IMR-90 (cell line): Measurements from ENCODE around the gene KCNIP3. TPM values are rescaled to one million over a fixed set of nuclear protein-coding genes. Genes with fewer than 3 reads are reported as not detected.

Experiments used
- ATAC-seq: fragments of 200-7000 bp; cut with Tn5 transposase; 2 replicates; pipeline ENCODE4 v1.9.1; 2020; ENCODE audit warnings: low read depth, mild to moderate bottlenecking, moderate library complexity
- BruUV-seq: library from RNA; stranded (reverse); fragments of 400-500 nt; replicated peaks from 2 replicates; lab custom pipeline; 2021; lab: Mats Ljungman, UMichigan
- CTCF ChIA-PET: fragments of 300-600 bp; formaldehyde crosslinking; extraction: SDS; loops from one replicate; lab custom pipeline; 2021; ENCODE audit warnings: antibody characterized with exemption; lab: Yijun Ruan, JAX
- POLR2A ChIA-PET: fragments of 300-600 bp; sonication (Branson Sonifier 250); formaldehyde crosslinking; loops from one replicate; lab custom pipeline; 2022; ENCODE audit warnings: antibody characterized with exemption; ENCODE audit not compliant: unreplicated experiment; lab: Charles Lee
- DNase-seq: peaks from one replicate; pipeline ENCODE4 v3.0.0; 2013
- H2AFZ ChIP-seq: replicated peaks from 2 replicates; pipeline ENCODE3; 2013; ENCODE audit warnings: low read length, mild to moderate bottlenecking; ENCODE audit not compliant: poor library complexity
- H2AK5ac ChIP-seq: 2 replicates; pipeline ENCODE4 v1.6.1; 2013; ENCODE audit warnings: low read depth, low read length, inconsistent platforms
- H2AK9ac ChIP-seq: replicated peaks from 2 replicates; pipeline ENCODE3; 2013; ENCODE audit warnings: mild to moderate bottlenecking, low read depth, low read length, moderate library complexity; ENCODE audit not compliant: poor library complexity
- H2BK120ac ChIP-seq: 2 replicates; pipeline ENCODE4 v1.6.1; 2013; ENCODE audit warnings: low read depth, low read length, inconsistent platforms
- H2BK15ac ChIP-seq: 3 replicates; pipeline ENCODE4 v1.6.1; 2013; ENCODE audit warnings: low read depth, low read length, inconsistent platforms
- H2BK20ac ChIP-seq: 2 replicates; pipeline ENCODE4 v1.6.1; 2013; ENCODE audit warnings: low read depth, mild to moderate bottlenecking, inconsistent platforms, low read length, moderate library complexity
- H2BK5ac ChIP-seq: 2 replicates; pipeline ENCODE4 v1.6.1; 2013; ENCODE audit warnings: mild to moderate bottlenecking, low read depth, low read length, inconsistent platforms; ENCODE audit not compliant: poor library complexity, severe bottlenecking
- H3K14ac ChIP-seq: replicated peaks from 2 replicates; pipeline ENCODE4 v1.6.1; 2013; ENCODE audit warnings: low read depth, low read length, inconsistent platforms
- H3K18ac ChIP-seq: 2 replicates; pipeline ENCODE4 v1.6.1; 2013; ENCODE audit warnings: low read depth, low read length, control low read depth
- H3K23ac ChIP-seq: 2 replicates; pipeline ENCODE4 v1.6.1; 2013; ENCODE audit warnings: low read depth, low read length, inconsistent platforms
- H3K27ac ChIP-seq: 2 replicates; pipeline ENCODE4 v1.5.1; 2013; ENCODE audit warnings: mild to moderate bottlenecking, control low read depth, low read length; ENCODE audit not compliant: insufficient read depth
- H3K27me3 ChIP-seq: 2 replicates; pipeline ENCODE4 v1.6.1; 2013; ENCODE audit warnings: low read length; ENCODE audit not compliant: control insufficient read depth, insufficient read depth
- H3K36me3 ChIP-seq: 2 replicates; pipeline ENCODE4 v1.6.1; 2013; ENCODE audit warnings: low read length, mixed read lengths; ENCODE audit not compliant: control insufficient read depth, insufficient read depth
- H3K4ac ChIP-seq: 2 replicates; pipeline ENCODE4 v1.6.1; 2013; ENCODE audit warnings: low read depth, low read length, inconsistent platforms
- H3K4me1 ChIP-seq: 2 replicates; pipeline ENCODE4 v1.6.1; 2013; ENCODE audit warnings: low read length, mixed read lengths; ENCODE audit not compliant: control insufficient read depth, insufficient read depth
- H3K4me2 ChIP-seq: 2 replicates; pipeline ENCODE4 v1.6.1; 2013; ENCODE audit warnings: low read depth, mild to moderate bottlenecking, control low read depth, low read length, moderate library complexity
- H3K4me3 ChIP-seq: 2 replicates; pipeline ENCODE4 v1.5.1; 2013; ENCODE audit warnings: low read depth, mild to moderate bottlenecking, control low read depth, low read length, moderate library complexity; ENCODE audit not compliant: insufficient read depth
- H3K56ac ChIP-seq: 2 replicates; pipeline ENCODE4 v1.6.1; 2013; ENCODE audit warnings: low read length, inconsistent platforms; ENCODE audit not compliant: insufficient read depth; ENCODE audit errors: extremely low read depth
- H3K79me1 ChIP-seq, 2 experiments: 2 replicates each; pipeline ENCODE4 v1.6.1; 2013; ENCODE audit warnings: low read length in 2 of 2, inconsistent platforms in 1 of 2, low read depth in 1 of 2
- H3K9ac ChIP-seq: 2 replicates; pipeline ENCODE4 v1.6.1; 2013; ENCODE audit warnings: low read depth, low read length, control low read depth
- H3K9me1 ChIP-seq: 2 replicates; pipeline ENCODE4 v1.6.1; 2013; ENCODE audit warnings: low read length, inconsistent platforms; ENCODE audit not compliant: insufficient read depth
- H3K9me3 ChIP-seq: 2 replicates; pipeline ENCODE4 v1.6.1; 2013; ENCODE audit warnings: low read length; ENCODE audit not compliant: control insufficient read depth, insufficient read depth
- H4K20me1 ChIP-seq: 2 replicates; pipeline ENCODE4 v1.6.1; 2013; ENCODE audit warnings: low read length, inconsistent platforms; ENCODE audit not compliant: insufficient read depth
- H4K5ac ChIP-seq: 2 replicates; pipeline ENCODE4 v1.6.1; 2013; ENCODE audit warnings: mild to moderate bottlenecking, low read depth, low read length, control low read depth
- H4K8ac ChIP-seq, 2 experiments: 2 replicates each; pipeline ENCODE4 v1.6.1; 2013; ENCODE audit warnings: low read depth in 2 of 2, low read length in 2 of 2, control low read depth in 1 of 2, inconsistent platforms in 1 of 2
- H4K91ac ChIP-seq: 2 replicates; pipeline ENCODE4 v1.6.1; 2013; ENCODE audit warnings: low read depth, low read length, inconsistent platforms; ENCODE audit not compliant: insufficient read depth
- BHLHE40 ChIP-seq: fragments of 150-350 bp; IDR thresholded peaks from 2 replicates; pipeline ENCODE4 v1.6.1; 2016; ENCODE audit warnings: mild to moderate bottlenecking, low read depth, low read length
- CEBPB ChIP-seq: IDR thresholded peaks from 2 replicates; pipeline ENCODE4 v1.6.1; 2012; ENCODE audit warnings: low read depth, low read length, improper control_type of control experiment
- CHD1 ChIP-seq: IDR thresholded peaks from 2 replicates; pipeline ENCODE4 v1.6.1; 2012; ENCODE audit warnings: low read depth, low read length, improper control_type of control experiment
- ELK1 ChIP-seq: fragments of 150-350 bp; IDR thresholded peaks from 2 replicates; pipeline ENCODE4 v1.6.1; 2016; ENCODE audit warnings: low read depth, mild to moderate bottlenecking, low read length, moderate library complexity, borderline replicate concordance
- FOS ChIP-seq: fragments of 150-350 bp; IDR thresholded peaks from 2 replicates; pipeline ENCODE4 v1.6.1; 2016; ENCODE audit warnings: low read depth, low read length
- MAFK ChIP-seq: IDR thresholded peaks from 2 replicates; pipeline ENCODE4 v1.6.1; 2012; ENCODE audit warnings: low read depth, low read length, improper control_type of control experiment
- MAZ ChIP-seq: IDR thresholded peaks from 2 replicates; pipeline ENCODE4 v1.6.1; 2012; ENCODE audit warnings: low read depth, mild to moderate bottlenecking, low read length, improper control_type of control experiment, moderate library complexity, borderline replicate concordance
- MXI1 ChIP-seq: IDR thresholded peaks from 2 replicates; pipeline ENCODE4 v1.6.1; 2012; ENCODE audit warnings: low read depth, mild to moderate bottlenecking, low read length, moderate library complexity, borderline replicate concordance
- NFE2L2 ChIP-seq: fragments of 150-350 bp; IDR thresholded peaks from 2 replicates; pipeline ENCODE4 v1.6.1; 2016; ENCODE audit warnings: low read depth, mild to moderate bottlenecking, low read length
- POLR2A ChIP-seq: IDR thresholded peaks from 2 replicates; pipeline ENCODE4 v1.6.1; 2012; ENCODE audit warnings: mild to moderate bottlenecking, low read depth, low read length
- RAD21 ChIP-seq: IDR thresholded peaks from 2 replicates; pipeline ENCODE4 v1.6.1; 2012; ENCODE audit warnings: low read length, improper control_type of control experiment
- RCOR1 ChIP-seq: IDR thresholded peaks from 2 replicates; pipeline ENCODE4 v1.6.1; 2012; ENCODE audit warnings: mild to moderate bottlenecking, low read length, improper control_type of control experiment; ENCODE audit not compliant: insufficient replicate concordance
- RFX5 ChIP-seq: IDR thresholded peaks from 2 replicates; pipeline ENCODE4 v1.8.0; 2012; ENCODE audit warnings: low read depth, mild to moderate bottlenecking, low read length, moderate library complexity
- SMC3 ChIP-seq: fragments of 150-350 bp; IDR thresholded peaks from 2 replicates; pipeline ENCODE4 v1.6.1; 2016; ENCODE audit warnings: low read depth, mild to moderate bottlenecking, antibody characterized with exemption, low read length, moderate library complexity
- USF2 ChIP-seq: fragments of 150-350 bp; IDR thresholded peaks from 2 replicates; pipeline ENCODE4 v1.6.1; 2017; ENCODE audit warnings: mild to moderate bottlenecking, antibody characterized with exemption, low read length, low read depth
- WGBS, 2 experiments: methylation state at CpG; one replicate each; pipeline versions ENCODE4 v1.1.5 to v1.1.7; 2013; ENCODE audit warnings: missing lambda C conversion rate in 2 of 2; ENCODE audit not compliant: insufficient read length in 1 of 2; ENCODE audit errors: extremely low coverage in 2 of 2; 5-methylcytosine and 5-hydroxymethylcytosine counted together
- dilution Hi-C: fragments of 300-500 bp; cut with HindIII; formaldehyde crosslinking; loops from one replicate; pipeline ENCODE4 v1.14.3; 2018; ENCODE audit warnings: low sequenced_read_pairs; ENCODE audit not compliant: unreplicated experiment
- in situ Hi-C: fragments of 300-500 bp; cut with MboI; formaldehyde crosslinking; loops from 3 replicates; pipeline ENCODE4 v1.14.3; 2019; ENCODE audit warnings: low sequenced_read_pairs, inconsistent platforms, mixed read lengths
- intact Hi-C: fragments of 100-400 bp; cut with micrococcal nuclease; formaldehyde crosslinking; loops from 2 replicates; pipeline ENCODE4 v1.10.0; 2022
- polyA plus RNA-seq, 3 experiments: library from polyadenylated mRNA; depleted of rRNA; stranded (reverse); fragments of >200 nt; gene quantifications; 2 replicates each; pipeline ENCODE4 v1.2.3, GENCODE V29; 2012; ENCODE audit warnings: low replicate concordance in 1 of 3
- total RNA-seq: library from RNA; depleted of rRNA; stranded (reverse); fragments of >200 nt; gene quantifications from 2 replicates; pipeline ENCODE4 v1.2.3, GENCODE V29; 2012
- TF ChIP-seq, protein P1 (sequence below): conservative IDR thresholded peaks from 2 replicates; pipeline ENCODE4 v1.5.1; 2012; ENCODE audit warnings: mild to moderate bottlenecking, low read depth, low read length, improper control_type of control experiment

The KCNIP3 gene
- total and polyA plus RNA-seq, 2 of the 4 experiments (the other 2 are of a cell fraction) = 0.72 to 1.4 TPM

- Histone ChIP-seq H2AK9ac (no peak overlapping the region), H2AK5ac (no peak overlapping the region), H2BK5ac (no peak overlapping the region), H4K20me1 (no peaks in the 10 kb centered on the region), H4K5ac (no peak overlapping the region), H3K4me1 (no peaks in the 10 kb centered on the region; the same call in 1 of the 2 replicates), H3K4me2 (no peak overlapping the region), H4K8ac (no peak overlapping the region), H3K79me1 (no peaks in the 10 kb centered on the region), H3K36me3 (no peaks in the 10 kb centered on the region), H3K14ac (no peak overlapping the region), H3K56ac (no peak overlapping the region), H3K27me3 (peaks cover 20% of the 10 kb centered on the region; the same call in 1 of the 2 replicates), H3K27ac (no peak overlapping the region), H2BK15ac (no peak overlapping the region), H3K9me1 (no peaks in the 10 kb centered on the region), H3K18ac (no peak overlapping the region), H3K4me3 (no peak overlapping the region), H3K23ac (no peak overlapping the region), H2BK20ac (no peak overlapping the region), H3K9ac (no peak overlapping the region), H2BK120ac (no peak overlapping the region), H4K91ac (no peak overlapping the region), H3K9me3 (no peaks in the 10 kb centered on the region; the same call in 1 of the 2 replicates), H2AFZ (no peak overlapping the region), H3K4ac (no peak overlapping the region)
- intact Hi-C loops (no loop called here), in situ Hi-C loops (no loop called here), dilution Hi-C loops (no loop called here)
- CTCF ChIA-PET = no interaction called here
- ATAC-seq = no peak
- BruUV-seq = no TSS peak
- TF ChIP-seq FOS = no peak
- no peak for TF ChIP-seq RAD21
- no peak for TF ChIP-seq CEBPB
- no peak for TF ChIP-seq MXI1
- no peak for TF ChIP-seq RCOR1
- TF ChIP-seq MAFK = no peak
- no peak for TF ChIP-seq RFX5
- no peak for TF ChIP-seq CHD1
- TF ChIP-seq ELK1 = no peak
- TF ChIP-seq, protein P1, sequence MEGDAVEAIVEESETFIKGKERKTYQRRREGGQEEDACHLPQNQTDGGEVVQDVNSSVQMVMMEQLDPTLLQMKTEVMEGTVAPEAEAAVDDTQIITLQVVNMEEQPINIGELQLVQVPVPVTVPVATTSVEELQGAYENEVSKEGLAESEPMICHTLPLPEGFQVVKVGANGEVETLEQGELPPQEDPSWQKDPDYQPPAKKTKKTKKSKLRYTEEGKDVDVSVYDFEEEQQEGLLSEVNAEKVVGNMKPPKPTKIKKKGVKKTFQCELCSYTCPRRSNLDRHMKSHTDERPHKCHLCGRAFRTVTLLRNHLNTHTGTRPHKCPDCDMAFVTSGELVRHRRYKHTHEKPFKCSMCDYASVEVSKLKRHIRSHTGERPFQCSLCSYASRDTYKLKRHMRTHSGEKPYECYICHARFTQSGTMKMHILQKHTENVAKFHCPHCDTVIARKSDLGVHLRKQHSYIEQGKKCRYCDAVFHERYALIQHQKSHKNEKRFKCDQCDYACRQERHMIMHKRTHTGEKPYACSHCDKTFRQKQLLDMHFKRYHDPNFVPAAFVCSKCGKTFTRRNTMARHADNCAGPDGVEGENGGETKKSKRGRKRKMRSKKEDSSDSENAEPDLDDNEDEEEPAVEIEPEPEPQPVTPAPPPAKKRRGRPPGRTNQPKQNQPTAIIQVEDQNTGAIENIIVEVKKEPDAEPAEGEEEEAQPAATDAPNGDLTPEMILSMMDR = no peak
- no peak for TF ChIP-seq POLR2A
- TF ChIP-seq USF2 = no peak
- TF ChIP-seq SMC3 = no peak
- no peak for TF ChIP-seq NFE2L2
- TF ChIP-seq BHLHE40 = no peak
- TF ChIP-seq MAZ = no peak
- DNase-seq = no peak
- POLR2A ChIA-PET = no interaction called here
- WGBS, 2 experiments = no CpG with 5 or more reads among the region's 5 CpGs
These were observed 1.1 kb upstream of the KCNIP3 start for GRCh38 chr2:95296011-95296410.
